Neutrophil (primary cell): Measurements from ENCODE around the gene DOCK9.

Source experiments
- H3K27ac ChIP-seq: fragments of 200-600 bp; sonication (generic); 2 replicates; pipeline ENCODE4 v1.5.1; 2016; ENCODE audit warnings: mild to moderate bottlenecking, moderate library complexity
- H3K27me3 ChIP-seq: fragments of 200-600 bp; sonication (generic); 2 replicates; pipeline ENCODE4 v1.6.0; 2016; ENCODE audit warnings: mild to moderate bottlenecking
- H3K36me3 ChIP-seq: fragments of 200-600 bp; sonication (generic); 2 replicates; pipeline ENCODE4 v1.5.1; 2017
- H3K4me1 ChIP-seq, 2 experiments: fragments of 200-600 bp in 1 of 2; sonication (generic) in 1 of 2; 1 replicate in 1 of 2; 2 replicates in 1 of 2; pipeline versions ENCODE4 v1.5.1 to v1.6.1; 2013 to 2016; ENCODE audit warnings: low read depth in 1 of 2, low read length in 1 of 2, mild to moderate bottlenecking in 1 of 2, moderate library complexity in 1 of 2; ENCODE audit not compliant: control insufficient read depth in 1 of 2, insufficient read depth in 1 of 2
- H3K4me3 ChIP-seq, 2 experiments: fragments of 200-600 bp in 1 of 2; sonication (generic) in 1 of 2; 1 replicate in 1 of 2; 2 replicates in 1 of 2; pipeline ENCODE4 v1.5.1; 2013 to 2016; ENCODE audit warnings: low read depth in 1 of 2, low read length in 1 of 2, mild to moderate bottlenecking in 1 of 2, moderate library complexity in 1 of 2
- H3K9me3 ChIP-seq: fragments of 200-600 bp; sonication (generic); 2 replicates; pipeline ENCODE4 v1.5.1; 2016
- TF ChIP-seq, protein P1 (sequence below): fragments of 200-600 bp; sonication (generic); IDR thresholded peaks from 2 replicates; pipeline ENCODE4 v1.5.1; 2016; ENCODE audit warnings: antibody characterized with exemption

Gene DOCK9

DNA sequence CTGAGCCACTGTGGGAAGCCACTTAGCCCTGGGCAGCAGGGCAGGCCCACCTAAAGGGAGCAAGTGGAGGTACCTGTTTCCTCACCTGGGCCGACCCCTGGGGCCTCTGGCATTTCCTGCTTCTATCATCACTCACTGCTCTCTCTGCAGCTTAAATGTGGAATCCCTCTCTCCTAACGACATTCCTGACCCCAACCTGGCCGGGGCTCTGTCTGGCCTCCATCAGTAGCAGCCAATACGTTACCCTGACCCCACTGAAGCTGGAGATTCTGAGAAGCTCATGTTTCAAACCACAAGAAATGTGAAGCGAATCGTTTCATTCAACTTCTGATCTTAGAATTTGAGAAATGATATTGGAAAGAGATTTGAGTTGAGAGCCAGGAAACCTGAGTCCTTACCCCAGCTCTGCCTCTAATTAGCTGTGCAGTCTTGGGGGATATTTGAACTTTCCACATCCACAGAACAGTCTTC, 39.9 kb downstream of the DOCK9 start:
- no peaks in the 10 kb centered on the region for H3K36me3 ChIP-seq
- no peaks in the 10 kb centered on the region for H3K9me3 ChIP-seq
- TF ChIP-seq, protein P1, sequence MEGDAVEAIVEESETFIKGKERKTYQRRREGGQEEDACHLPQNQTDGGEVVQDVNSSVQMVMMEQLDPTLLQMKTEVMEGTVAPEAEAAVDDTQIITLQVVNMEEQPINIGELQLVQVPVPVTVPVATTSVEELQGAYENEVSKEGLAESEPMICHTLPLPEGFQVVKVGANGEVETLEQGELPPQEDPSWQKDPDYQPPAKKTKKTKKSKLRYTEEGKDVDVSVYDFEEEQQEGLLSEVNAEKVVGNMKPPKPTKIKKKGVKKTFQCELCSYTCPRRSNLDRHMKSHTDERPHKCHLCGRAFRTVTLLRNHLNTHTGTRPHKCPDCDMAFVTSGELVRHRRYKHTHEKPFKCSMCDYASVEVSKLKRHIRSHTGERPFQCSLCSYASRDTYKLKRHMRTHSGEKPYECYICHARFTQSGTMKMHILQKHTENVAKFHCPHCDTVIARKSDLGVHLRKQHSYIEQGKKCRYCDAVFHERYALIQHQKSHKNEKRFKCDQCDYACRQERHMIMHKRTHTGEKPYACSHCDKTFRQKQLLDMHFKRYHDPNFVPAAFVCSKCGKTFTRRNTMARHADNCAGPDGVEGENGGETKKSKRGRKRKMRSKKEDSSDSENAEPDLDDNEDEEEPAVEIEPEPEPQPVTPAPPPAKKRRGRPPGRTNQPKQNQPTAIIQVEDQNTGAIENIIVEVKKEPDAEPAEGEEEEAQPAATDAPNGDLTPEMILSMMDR, result no peak
- peaks cover 4% of the 10 kb centered on the region for H3K27me3 ChIP-seq
- H3K4me3 ChIP-seq, result no peak overlapping the region
- no peak overlapping the region for H3K27ac ChIP-seq
- H3K4me1 ChIP-seq, result no peaks in the 10 kb centered on the region

DNA sequence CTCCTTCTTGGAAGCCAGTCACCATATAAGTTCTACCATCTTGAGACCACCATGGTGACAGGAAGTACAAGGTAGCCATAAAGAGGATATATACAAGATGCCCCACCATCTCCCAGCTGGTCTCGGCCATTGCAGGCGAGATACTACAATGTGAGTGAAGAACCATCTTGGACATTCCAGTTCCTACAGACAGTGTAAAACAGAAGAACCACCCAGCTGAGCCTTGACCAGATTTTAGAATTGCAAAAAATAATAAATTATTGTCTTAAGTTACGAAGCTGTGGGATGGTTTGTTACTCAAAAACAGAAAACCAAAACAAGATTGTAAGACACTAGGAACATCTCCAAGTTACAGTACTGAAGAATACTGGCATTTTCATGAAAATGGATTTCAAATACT, 43.6 kb downstream of the DOCK9 start:
- H3K4me3 ChIP-seq, result no peak overlapping the region
- peaks cover 0 to 3% of the 10 kb centered on the region in 2 experiments for H3K4me1 ChIP-seq
- no peaks in the 10 kb centered on the region for H3K36me3 ChIP-seq
- peaks cover 6% of the 10 kb centered on the region for H3K27me3 ChIP-seq
- H3K27ac ChIP-seq, result no peak overlapping the region
- TF ChIP-seq, protein P1, result no peak
- H3K9me3 ChIP-seq, result no peaks in the 10 kb centered on the region

DNA sequence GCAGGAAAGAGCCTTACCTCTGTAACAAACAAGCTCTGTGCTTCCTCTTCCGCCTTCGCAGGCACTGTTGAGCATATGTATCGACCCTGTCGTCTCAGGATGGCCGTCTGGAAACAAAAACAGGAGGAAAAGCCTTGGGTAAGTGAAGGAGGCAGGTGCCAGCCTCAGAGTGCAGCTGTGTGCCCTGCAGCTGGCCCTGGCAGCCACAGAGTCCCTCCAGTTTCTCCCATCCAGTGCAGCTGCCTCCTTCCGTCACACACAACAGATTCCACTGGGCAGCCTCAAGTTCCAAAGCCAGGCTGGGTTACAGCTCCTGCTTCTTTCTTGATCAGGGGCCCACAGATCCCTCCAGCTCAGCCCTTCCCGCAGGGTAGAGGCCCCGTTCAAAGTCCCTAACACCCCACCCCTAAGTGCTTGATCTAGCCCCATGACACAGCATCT, 47.7 kb downstream of the DOCK9 start:
- Histone ChIP-seq H3K36me3 (no peaks in the 10 kb centered on the region), H3K27ac (no peak overlapping the region), H3K4me3 (no peak overlapping the region), H3K9me3 (no peaks in the 10 kb centered on the region), H3K27me3 (peaks cover 12% of the 10 kb centered on the region), H3K4me1 (peaks cover 0 to 3% of the 10 kb centered on the region in 2 experiments)
- TF ChIP-seq, protein P1, result no peak

DNA sequence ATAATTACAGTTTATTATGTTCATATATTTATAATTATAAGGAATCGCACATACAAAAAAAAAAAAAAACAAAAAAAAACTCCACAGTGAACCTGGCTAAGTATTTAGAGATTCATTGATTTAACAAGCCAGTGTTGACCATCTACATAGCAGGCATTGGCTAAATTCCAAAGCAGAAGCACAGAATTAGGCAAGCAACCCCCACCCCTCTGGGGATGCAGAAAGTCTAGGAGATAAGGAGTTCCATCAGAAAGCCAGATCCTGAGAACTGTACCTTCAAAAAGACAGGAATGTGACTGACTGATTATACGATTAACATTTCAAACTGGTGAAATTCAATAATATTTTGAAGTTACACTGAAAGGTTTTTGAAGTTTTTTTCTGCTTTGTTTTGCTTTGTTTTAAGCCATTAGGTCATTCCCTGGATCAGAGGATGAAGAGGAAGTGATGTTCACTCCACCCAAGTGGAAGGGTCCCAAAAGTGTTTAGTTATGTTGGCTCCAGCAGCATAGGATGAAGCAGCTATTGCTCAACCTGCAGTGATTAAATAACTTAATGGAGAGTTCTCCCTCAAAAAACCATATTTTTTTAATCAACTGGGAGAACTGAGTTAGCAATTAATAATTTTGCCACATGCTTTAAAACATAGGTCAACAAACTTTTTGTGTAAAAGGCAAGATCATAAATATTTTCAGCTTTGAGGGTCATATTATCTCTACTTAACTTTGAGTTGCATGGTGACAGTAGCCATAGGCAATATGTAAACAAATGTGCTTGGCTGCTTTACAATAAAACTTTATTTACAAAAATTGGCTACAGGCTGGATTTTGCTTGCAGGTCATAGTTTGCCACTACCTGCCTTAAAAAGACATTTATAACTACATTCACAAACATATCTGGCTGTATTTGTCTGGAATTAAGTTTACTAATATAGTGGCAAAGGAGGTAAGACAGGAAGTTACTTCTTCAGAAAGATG, 49.6 kb downstream of the DOCK9 start:
- Histone ChIP-seq H3K27ac (no peak overlapping the region), H3K9me3 (no peaks in the 10 kb centered on the region), H3K36me3 (no peaks in the 10 kb centered on the region), H3K27me3 (peaks cover 19% of the 10 kb centered on the region), H3K4me1 (peaks cover 0 to 3% of the 10 kb centered on the region in 2 experiments), H3K4me3 (no peak overlapping the region)
- TF ChIP-seq, protein P1, result no peak

DNA sequence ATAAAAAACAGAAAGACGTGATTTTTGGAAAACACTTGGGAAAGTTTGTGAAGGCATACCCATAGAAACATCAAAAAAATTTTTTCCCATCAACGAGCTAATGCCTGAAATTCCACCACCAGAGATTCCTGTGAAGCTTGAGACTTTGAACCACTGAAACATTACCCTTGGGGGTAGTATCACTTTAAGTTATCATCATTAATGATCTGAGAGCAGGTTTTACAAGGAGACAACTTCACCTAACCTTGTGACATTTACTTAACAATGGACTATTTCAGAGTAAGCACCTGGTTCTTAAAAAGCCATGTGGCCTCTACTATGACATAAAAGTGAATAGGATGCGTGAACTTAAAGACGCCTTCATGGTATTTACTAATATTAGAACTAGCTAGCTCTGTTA, 51.9 kb downstream of the DOCK9 start:
- H3K36me3 ChIP-seq, result no peaks in the 10 kb centered on the region
- TF ChIP-seq, protein P1, result no peak
- H3K4me1 ChIP-seq, result peaks cover 0 to 3% of the 10 kb centered on the region in 2 experiments
- H3K27me3 ChIP-seq, result peaks cover 25% of the 10 kb centered on the region
- no peaks in the 10 kb centered on the region for H3K9me3 ChIP-seq
- no peak overlapping the region for H3K4me3 ChIP-seq
- no peak overlapping the region for H3K27ac ChIP-seq
